AG09319 (cell line): Measurements from ENCODE around the gene TP53I3.

Experiments used
- DNase-seq: peaks from one replicate; pipeline ENCODE4 v3.0.0-alpha.2; 2010; ENCODE audit warnings: low read depth; ENCODE audit errors: extremely low read depth
- TF ChIP-seq, protein P1 (sequence below): IDR thresholded peaks from 2 replicates; pipeline ENCODE4 v1.5.1; 2011; ENCODE audit warnings: low read depth, mild to moderate bottlenecking, inconsistent platforms, low read length, moderate library complexity

The TP53I3 gene

DNA sequence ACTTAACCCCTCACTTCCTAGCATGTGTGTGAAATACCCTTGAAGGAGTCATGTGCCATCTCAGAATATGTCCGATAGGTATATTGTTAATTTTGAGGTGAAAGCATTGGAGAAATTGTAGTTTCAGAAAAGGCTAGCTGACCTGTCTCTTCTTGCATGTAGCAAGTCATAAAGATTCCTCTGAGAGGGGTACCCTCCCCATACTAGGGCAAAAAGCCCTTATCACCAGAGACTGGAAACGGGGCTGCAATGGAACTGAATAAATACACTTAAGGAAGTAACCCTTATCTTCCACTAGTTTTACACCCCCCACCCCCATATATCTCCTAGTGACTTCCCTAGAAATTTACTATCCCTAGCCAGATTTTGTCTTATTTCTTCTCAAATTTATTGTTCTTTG is 6.8 kb downstream of the TP53I3 start:
- TF ChIP-seq, protein P1, sequence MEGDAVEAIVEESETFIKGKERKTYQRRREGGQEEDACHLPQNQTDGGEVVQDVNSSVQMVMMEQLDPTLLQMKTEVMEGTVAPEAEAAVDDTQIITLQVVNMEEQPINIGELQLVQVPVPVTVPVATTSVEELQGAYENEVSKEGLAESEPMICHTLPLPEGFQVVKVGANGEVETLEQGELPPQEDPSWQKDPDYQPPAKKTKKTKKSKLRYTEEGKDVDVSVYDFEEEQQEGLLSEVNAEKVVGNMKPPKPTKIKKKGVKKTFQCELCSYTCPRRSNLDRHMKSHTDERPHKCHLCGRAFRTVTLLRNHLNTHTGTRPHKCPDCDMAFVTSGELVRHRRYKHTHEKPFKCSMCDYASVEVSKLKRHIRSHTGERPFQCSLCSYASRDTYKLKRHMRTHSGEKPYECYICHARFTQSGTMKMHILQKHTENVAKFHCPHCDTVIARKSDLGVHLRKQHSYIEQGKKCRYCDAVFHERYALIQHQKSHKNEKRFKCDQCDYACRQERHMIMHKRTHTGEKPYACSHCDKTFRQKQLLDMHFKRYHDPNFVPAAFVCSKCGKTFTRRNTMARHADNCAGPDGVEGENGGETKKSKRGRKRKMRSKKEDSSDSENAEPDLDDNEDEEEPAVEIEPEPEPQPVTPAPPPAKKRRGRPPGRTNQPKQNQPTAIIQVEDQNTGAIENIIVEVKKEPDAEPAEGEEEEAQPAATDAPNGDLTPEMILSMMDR = no peak
- DNase-seq = no peak

DNA sequence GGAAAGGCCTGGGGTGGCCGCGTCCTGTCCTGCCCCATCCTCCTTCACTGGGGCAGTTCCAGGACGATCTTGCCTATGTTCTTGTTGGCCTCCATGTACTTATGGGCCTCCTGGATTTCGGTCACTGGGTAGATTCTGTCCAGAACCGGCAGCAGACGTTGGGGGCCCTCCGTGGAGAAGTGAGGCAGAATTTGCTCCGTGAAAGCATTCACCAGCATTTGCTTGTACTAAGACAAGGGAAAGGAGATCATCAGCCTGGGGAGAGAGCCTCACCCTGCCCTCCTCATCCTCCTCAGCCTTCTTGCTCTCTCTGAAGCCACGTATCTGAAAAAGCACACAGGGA is 7.1 kb downstream of the TP53I3 start:
- TF ChIP-seq, protein P1 = no peak
- no peak for DNase-seq

DNA sequence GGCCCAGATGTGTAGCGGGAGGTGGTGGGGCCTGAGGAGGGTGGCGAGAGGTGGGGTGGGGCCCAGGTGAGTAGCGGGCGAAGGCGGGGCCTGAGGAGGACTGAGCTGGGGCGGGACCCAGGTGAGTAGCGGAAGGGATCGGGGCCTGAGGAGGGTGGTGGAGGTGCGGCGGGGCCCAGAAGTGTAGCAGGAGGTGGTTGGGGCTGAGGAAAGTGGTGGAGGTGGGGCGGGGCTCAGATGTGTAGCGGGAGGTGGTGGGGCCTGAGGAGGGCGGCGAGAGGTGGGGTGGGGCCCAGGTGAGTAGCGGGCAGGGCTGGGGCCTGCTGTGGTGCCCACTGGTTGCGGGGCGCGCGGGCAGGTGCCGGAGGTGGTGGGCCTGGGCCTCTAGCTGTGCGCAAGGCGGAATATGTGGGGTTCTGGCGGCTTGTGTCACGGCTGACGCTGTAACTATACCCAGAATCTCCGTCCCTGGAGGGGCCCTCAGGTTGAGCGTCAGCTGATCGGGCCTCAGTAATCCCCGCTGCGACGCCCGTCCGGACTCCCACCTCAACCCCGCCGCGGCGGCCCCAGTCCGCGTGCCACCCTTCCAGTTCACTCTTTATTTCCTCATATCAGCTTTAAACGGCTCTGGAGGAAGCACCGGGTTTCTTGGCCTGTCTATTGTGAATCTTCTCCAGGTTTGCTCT is 7.6 kb downstream of the TP53I3 start:
- no peak for DNase-seq
- TF ChIP-seq, protein P1 = no peak

DNA sequence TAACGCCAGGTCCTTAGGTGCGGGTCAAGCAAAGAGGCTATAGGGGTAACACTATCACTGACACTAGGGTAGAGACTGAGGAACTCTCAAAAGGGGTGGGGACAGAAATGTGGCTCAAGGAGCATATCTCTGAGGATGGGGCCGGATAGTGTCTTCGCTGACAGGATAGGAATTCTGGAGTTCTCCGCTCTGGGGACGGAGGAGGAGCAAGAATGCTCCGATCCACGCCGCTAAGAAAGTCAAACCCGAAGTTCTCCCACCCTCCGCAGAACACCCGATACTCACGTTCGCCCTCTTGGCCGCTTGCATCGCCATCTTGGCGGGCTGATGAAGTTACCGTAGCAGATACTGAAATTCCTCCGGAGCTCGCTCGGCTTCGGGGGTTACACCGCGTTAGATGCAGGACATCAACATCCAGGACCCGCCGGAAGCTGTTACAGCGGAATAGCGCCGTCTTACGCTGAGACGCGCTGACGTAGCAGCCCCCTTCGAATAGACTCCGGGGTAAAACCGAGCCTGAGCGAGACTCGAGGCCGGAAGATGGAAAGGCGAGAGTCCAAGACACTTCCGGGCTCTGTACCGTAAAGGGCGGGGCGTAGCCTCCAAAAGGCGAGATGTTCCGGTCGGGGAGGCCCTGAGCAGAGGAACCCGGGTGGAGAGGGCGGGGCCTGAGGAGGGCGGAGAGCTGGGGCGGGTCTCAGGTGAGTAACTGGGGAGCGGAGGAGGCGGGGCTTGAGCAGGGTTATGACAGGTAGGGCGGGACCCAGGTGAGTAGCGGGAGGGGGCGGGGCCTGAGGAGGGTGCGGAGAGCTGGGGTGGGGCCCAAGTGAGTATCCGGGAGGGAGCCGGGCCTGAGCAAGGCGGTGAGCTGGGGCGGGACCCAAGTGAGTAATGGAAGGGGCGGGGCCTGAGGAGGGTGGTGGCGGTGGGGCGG is 8.5 kb downstream of the TP53I3 start, which contains the start of gene SF3B6:
TSS of gene SF3B6 (minus strand) at position 412 of the 934 bp plus-strand sequence. CDS start at position 315, 97 bp downstream.
- TF ChIP-seq, protein P1 = no peak
- peak; percentile 92 for DNase-seq

DNA sequence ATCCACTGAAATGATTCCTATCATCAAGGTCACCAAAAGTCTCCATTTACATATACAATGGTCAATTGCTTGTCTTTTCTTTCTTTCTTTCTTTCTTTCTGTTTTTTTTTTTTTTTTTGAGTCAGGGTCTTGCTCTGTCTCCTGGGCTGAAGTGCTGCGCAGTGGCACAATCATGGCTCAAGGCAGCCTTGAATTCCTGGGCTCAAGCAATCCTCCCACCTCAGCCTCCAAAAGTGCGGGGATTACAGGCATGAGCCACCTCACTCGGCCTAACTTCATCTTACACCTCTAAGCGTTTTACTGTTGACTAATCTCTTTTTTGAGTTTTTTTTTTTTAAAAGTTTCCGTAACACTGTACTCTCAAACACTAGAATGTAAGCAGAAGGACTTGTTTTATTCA is 9.4 kb downstream of the TP53I3 start:
- no peak for DNase-seq
- TF ChIP-seq, protein P1 = no peak

DNA sequence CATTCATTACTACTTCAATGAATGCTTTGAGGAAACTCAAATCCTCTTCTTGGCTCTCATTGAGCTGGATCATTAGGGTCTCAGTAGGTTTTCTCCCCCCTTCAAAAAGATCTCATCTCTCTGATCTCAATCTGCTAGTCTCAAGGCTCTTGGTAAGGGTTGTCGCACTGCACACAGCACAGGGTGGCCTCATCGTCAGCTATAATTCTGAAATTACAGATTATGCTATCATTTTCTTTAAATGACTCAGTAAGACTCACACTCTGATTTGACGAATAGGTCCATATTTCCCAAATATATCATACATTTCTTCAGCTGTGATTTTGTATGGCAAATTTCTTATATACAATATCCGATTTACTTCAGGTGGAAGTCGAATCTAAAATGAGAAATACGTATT is 10.8 kb downstream of the TP53I3 start:
- no peak for DNase-seq
- TF ChIP-seq, protein P1 = no peak

DNA sequence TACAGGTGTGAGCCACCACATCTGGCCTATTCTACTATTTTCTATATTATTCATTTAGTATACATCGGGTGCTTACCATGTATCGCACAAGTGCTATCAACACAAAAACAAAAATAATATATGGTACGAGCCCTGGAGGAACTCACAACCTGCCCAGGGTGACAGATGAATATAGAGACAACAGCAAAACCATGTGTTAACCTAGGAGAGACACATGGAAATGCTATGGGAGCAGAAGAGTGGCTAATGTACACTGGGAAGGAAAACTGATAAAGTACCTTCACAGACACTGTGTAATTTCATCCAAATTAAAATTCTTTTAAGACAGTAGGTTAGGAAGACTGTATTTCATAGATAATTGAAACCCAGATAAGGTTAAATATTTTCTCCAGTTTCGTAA is 12.4 kb downstream of the TP53I3 start:
- TF ChIP-seq, protein P1 = no peak
- DNase-seq = no peak
